HepG2 (cell line): Measurements from ENCODE around the gene ITGAE.

Experiments
- ARID2 ChIP-seq: sonication (generic); formaldehyde crosslinking; IDR thresholded peaks from 2 replicates; pipeline ENCODE4 v1.8.1; 2022; ENCODE audit warnings: mild to moderate bottlenecking, missing genetic modification reagents, borderline replicate concordance
- CBFB ChIP-seq: sonication (generic); formaldehyde crosslinking; IDR thresholded peaks from 2 replicates; pipeline ENCODE4 v1.4.0; 2020; ENCODE audit warnings: missing genetic modification reagents
- CTCF ChIP-seq: sonication (generic); formaldehyde crosslinking; IDR thresholded peaks from 2 replicates; pipeline ENCODE4 v1.5.0; 2020; ENCODE audit warnings: mild to moderate bottlenecking, missing genetic modification reagents, moderate library complexity
- KAT7 ChIP-seq: IDR thresholded peaks from 2 replicates; pipeline ENCODE4 v1.6.1; 2018; ENCODE audit warnings: borderline replicate concordance, missing compliant biosample characterization
- MYC ChIP-seq: sonication (generic); formaldehyde crosslinking; IDR thresholded peaks from 2 replicates; pipeline ENCODE4 v1.9.0; 2021; ENCODE audit warnings: missing genetic modification reagents, borderline replicate concordance
- PREB ChIP-seq: sonication (generic); formaldehyde crosslinking; IDR thresholded peaks from 2 replicates; pipeline ENCODE4 v1.4.0; 2020; ENCODE audit warnings: missing genetic modification reagents
- REL ChIP-seq: sonication (generic); formaldehyde crosslinking; conservative IDR thresholded peaks from 2 replicates; pipeline ENCODE4 v1.8.0; 2022; ENCODE audit warnings: mild to moderate bottlenecking, missing genetic modification reagents, moderate library complexity
- RFX5 ChIP-seq: IDR thresholded peaks from 2 replicates; pipeline ENCODE4 v1.6.1; 2011; ENCODE audit warnings: low read depth, low read length, improper control_type of control experiment
- SMAD3 ChIP-seq: sonication (generic); formaldehyde crosslinking; IDR thresholded peaks from 2 replicates; pipeline ENCODE4 v1.4.0; 2020; ENCODE audit warnings: missing genetic modification reagents
- STAT6 ChIP-seq: sonication (generic); formaldehyde crosslinking; IDR thresholded peaks from 2 replicates; pipeline ENCODE4 v1.4.0; 2020; ENCODE audit warnings: missing genetic modification reagents, mild to moderate bottlenecking, borderline replicate concordance
- ZBTB33 ChIP-seq: sonication (generic); formaldehyde crosslinking; IDR thresholded peaks from 2 replicates; pipeline ENCODE4 v1.4.0; 2020; ENCODE audit warnings: missing genetic modification reagents

- TF ChIP-seq MYC (peak; percentile 83), CTCF (peak; percentile 31; the same call in 1 of the 2 replicates), ARID2 (CRISPR knock-in tag) (no peak), PREB (CRISPR knock-in tag) (no peak), KAT7 (CRISPR knock-in tag) (peak; percentile 72; the same call in 1 of the 2 replicates), SMAD3 (CRISPR knock-in tag) (peak; percentile 97), ZBTB33 (CRISPR knock-in tag) (peak; percentile 90), RFX5 (no peak), STAT6 (CRISPR knock-in tag) (no peak; the same call in 1 of the 2 replicates), CBFB (CRISPR knock-in tag) (peak; percentile 96), REL (CRISPR knock-in tag) (peak; percentile 34; the same call in 1 of the 2 replicates)
Measured at GRCh38 chr17:3802461-3803307, 1.7 kb upstream of the ITGAE start.
